Progenitor cell of endocrine pancreas (in vitro differentiated cells): ENCODE data around the gene DNM1L. TPM values are rescaled to one million over a fixed set of nuclear protein-coding genes. Genes with fewer than 3 reads are reported as not detected.

Source experiments
- DNase-seq: peaks from one replicate; pipeline ENCODE4 v3.0.0; 2021; ENCODE audit warnings: low spot score; ENCODE audit not compliant: unreplicated experiment
- H3K27ac Mint-ChIP-seq: 2 replicates; pipeline ENCODE4 v1.8.0; 2021; ENCODE audit warnings: mild to moderate bottlenecking, moderate library complexity, mixed read lengths
- H3K27me3 Mint-ChIP-seq: 2 replicates; pipeline ENCODE4 v1.8.0; 2021; ENCODE audit warnings: mixed read lengths
- H3K36me3 Mint-ChIP-seq: 2 replicates; pipeline ENCODE4 v1.8.0; 2022; ENCODE audit warnings: mixed read lengths; ENCODE audit not compliant: insufficient read depth
- H3K4me1 Mint-ChIP-seq: 2 replicates; pipeline ENCODE4 v1.8.0; 2021; ENCODE audit warnings: low read depth, mixed read lengths
- H3K4me3 Mint-ChIP-seq: 2 replicates; pipeline ENCODE4 v1.8.0; 2021; ENCODE audit warnings: low read depth, mild to moderate bottlenecking, moderate library complexity, mixed read lengths
- H3K9me3 Mint-ChIP-seq: 2 replicates; pipeline ENCODE4 v1.8.0; 2021; ENCODE audit warnings: low read depth, mixed read lengths
- total RNA-seq: library from RNA; stranded (reverse); gene quantifications from 2 replicates; pipeline ENCODE4 v1.2.1, GENCODE V29; 2021
- TF ChIP-seq, protein P1 (sequence below): fragments of 200-600 bp; sonication (generic); IDR thresholded peaks from one replicate; pipeline ENCODE4 v1.5.0; 2021; ENCODE audit warnings: antibody characterized with exemption, mild to moderate bottlenecking; ENCODE audit not compliant: unreplicated experiment

Gene DNM1L
- total RNA-seq, 1 donor from 2014 or later, result 150 TPM

DNA sequence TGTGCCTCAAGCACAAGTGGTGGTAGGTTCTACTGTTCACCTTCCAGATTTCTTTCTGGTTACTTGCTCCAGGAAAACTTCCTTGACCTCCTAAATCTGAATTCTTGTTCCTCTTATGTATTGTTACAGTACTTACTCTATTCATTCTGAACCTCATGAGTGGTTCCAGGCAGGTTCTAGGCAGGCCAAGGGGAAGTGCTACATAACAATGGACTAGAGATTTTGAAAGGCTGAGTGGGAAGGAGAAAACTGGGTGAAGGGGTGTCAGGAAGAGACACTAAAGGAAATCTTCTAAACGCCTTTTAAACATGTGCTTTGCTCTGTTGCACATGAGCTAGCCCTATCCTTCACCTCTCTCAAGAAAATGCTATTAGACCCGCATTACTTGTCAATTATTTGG lies 75.0 kb downstream of the DNM1L start:
- H3K27me3 Mint-ChIP-seq, result no peaks in the 10 kb centered on the region
- peak overlapping the region; percentile 98 for H3K4me3 Mint-ChIP-seq
- TF ChIP-seq, protein P1, sequence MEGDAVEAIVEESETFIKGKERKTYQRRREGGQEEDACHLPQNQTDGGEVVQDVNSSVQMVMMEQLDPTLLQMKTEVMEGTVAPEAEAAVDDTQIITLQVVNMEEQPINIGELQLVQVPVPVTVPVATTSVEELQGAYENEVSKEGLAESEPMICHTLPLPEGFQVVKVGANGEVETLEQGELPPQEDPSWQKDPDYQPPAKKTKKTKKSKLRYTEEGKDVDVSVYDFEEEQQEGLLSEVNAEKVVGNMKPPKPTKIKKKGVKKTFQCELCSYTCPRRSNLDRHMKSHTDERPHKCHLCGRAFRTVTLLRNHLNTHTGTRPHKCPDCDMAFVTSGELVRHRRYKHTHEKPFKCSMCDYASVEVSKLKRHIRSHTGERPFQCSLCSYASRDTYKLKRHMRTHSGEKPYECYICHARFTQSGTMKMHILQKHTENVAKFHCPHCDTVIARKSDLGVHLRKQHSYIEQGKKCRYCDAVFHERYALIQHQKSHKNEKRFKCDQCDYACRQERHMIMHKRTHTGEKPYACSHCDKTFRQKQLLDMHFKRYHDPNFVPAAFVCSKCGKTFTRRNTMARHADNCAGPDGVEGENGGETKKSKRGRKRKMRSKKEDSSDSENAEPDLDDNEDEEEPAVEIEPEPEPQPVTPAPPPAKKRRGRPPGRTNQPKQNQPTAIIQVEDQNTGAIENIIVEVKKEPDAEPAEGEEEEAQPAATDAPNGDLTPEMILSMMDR, result no peak
- peaks cover 23% of the 10 kb centered on the region for H3K4me1 Mint-ChIP-seq
- no peaks in the 10 kb centered on the region for H3K9me3 Mint-ChIP-seq
- no peak for DNase-seq
- peak overlapping the region; percentile 98 for H3K27ac Mint-ChIP-seq
- H3K36me3 Mint-ChIP-seq, result peaks cover 32% of the 10 kb centered on the region

DNA sequence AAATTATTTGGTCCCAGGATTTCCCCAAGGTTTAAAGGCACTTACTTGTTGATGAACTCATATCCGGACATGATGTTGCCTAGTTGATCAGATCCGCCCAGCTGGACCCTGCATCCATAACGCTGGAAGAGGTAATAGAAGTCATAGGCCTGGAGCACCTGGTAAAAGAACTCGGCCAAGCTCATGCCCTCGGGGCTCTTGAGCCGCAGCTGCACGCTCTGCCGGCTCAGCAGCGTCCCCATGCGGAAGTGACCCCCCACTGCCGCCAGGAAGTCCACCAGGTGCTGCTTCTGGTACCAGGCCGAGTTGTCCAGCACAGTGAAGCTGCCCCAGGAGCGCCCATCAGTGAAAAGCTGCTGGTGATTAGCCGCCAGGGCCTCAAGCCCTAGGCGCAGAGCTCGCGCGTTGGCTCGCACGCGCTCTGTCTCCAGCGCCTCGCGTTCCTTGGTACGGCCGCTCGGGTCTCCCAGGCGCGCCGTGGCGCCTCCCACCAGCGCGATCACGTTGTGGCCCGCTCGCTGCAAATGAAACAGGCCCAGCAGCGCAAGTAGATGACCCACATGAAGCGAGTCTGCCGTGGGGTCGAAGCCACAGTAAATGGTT lies 76.1 kb downstream of the DNM1L start:
- H3K4me1 Mint-ChIP-seq, result peaks cover 23% of the 10 kb centered on the region
- H3K9me3 Mint-ChIP-seq, result no peaks in the 10 kb centered on the region
- no peaks in the 10 kb centered on the region for H3K27me3 Mint-ChIP-seq
- H3K36me3 Mint-ChIP-seq, result peaks cover 28% of the 10 kb centered on the region
- H3K27ac Mint-ChIP-seq, result peak overlapping the region; percentile 98
- TF ChIP-seq, protein P1, result peak; percentile 95
- H3K4me3 Mint-ChIP-seq, result peak overlapping the region; percentile 98
- peak; percentile 79 for DNase-seq

- H3K27ac Mint-ChIP-seq, result peak within 1 kb of the TSS; percentile 98
- H3K27me3 Mint-ChIP-seq, result no peaks in the 10 kb centered on the region
- peak within 1 kb of the TSS; percentile 98 for H3K4me3 Mint-ChIP-seq
- no peaks in the 10 kb centered on the region for H3K9me3 Mint-ChIP-seq
- TF ChIP-seq, protein P1, result peak; percentile 98
- peaks cover 23% of the 10 kb centered on the region for H3K36me3 Mint-ChIP-seq
- peak; percentile 93 for DNase-seq
- peaks cover 23% of the 10 kb centered on the region for H3K4me1 Mint-ChIP-seq
These were observed 76.8 kb downstream of the DNM1L start, which contains the start of gene YARS2 for GRCh38 chr12:32755654-32756475. Gene YARS2 (minus strand): TSS chr12:32755897. CDS start chr12:32755874, 23 bp downstream.

DNA sequence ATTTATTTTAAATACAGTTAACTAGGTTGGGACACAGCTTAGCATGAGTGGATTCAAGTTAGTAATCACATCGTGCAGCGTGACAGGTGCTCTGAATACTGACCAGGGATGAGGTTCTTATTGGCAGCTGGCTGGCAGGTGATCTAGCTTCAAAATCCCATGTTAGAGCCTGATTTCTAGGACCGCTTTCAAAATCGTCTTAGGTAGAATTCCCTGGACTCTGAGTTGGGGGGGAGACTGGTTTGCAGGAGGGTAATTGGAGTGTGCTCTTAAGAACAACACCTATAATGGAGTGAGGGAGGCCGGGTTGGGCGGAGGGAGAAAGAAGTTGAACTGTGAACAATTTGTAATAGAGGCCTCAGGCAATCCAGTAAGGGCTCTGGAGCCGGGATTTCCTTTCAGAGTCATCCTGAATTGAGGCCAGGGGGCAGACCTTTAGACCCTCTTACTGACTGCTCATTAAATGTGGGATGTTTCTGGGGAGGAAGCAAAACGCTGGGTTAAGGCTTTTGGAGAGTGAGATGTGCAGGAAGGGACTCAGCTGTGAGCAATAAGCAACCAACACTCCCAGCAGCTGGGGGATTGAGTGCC lies 77.5 kb downstream of the DNM1L start:
- peaks cover 18% of the 10 kb centered on the region for H3K36me3 Mint-ChIP-seq
- H3K27me3 Mint-ChIP-seq, result no peaks in the 10 kb centered on the region
- H3K4me1 Mint-ChIP-seq, result peaks cover 23% of the 10 kb centered on the region
- H3K9me3 Mint-ChIP-seq, result no peaks in the 10 kb centered on the region
- peak overlapping the region; percentile 98 for H3K4me3 Mint-ChIP-seq
- TF ChIP-seq, protein P1, result no peak
- H3K27ac Mint-ChIP-seq, result peak overlapping the region; percentile 98
- no peak for DNase-seq

DNA sequence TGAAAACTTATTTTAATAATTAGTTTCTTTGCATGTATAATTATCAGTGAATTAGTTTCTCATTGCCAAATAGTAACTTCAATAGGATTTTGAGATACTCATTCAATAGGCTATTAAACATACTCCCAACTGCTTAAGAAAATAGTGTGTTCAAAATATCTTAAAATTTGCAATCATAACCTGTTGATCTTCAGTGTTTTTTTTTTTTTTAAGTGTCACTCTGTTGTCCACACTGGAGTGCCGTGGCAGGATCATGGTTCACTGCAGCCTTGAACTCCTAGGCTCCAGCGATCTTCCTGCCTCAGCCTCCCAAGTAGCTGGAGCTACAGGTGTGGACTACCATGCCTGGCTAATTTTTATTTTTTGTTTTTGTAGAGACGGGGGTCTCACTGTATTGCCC lies 78.1 kb downstream of the DNM1L start:
- Mint-ChIP-seq H3K27ac (peak overlapping the region; percentile 10), H3K4me1 (peaks cover 23% of the 10 kb centered on the region), H3K27me3 (peaks cover 3% of the 10 kb centered on the region), H3K9me3 (no peaks in the 10 kb centered on the region), H3K4me3 (no peak overlapping the region), H3K36me3 (peaks cover 13% of the 10 kb centered on the region)
- TF ChIP-seq, protein P1, result no peak
- no peak for DNase-seq
